Breast epithelium (tissue), 3 donors: ENCODE measurements around the gene TNFRSF6B.

Experiments used
- CTCF ChIP-seq, 3 donors: fragments of 450-650 bp; IDR thresholded peaks; one replicate each; pipeline ENCODE4 v1.5.1; 2016 to 2017; ENCODE audit warnings: antibody characterized with exemption in 3 of 3, mild to moderate bottlenecking in 3 of 3, moderate library complexity in 3 of 3
- POLR2AphosphoS5 ChIP-seq, 3 donors: sonication (generic); formaldehyde crosslinking; IDR thresholded peaks; one replicate each; pipeline ENCODE4 v1.6.1; 2017; ENCODE audit warnings: antibody characterized with exemption in 3 of 3

DNA sequence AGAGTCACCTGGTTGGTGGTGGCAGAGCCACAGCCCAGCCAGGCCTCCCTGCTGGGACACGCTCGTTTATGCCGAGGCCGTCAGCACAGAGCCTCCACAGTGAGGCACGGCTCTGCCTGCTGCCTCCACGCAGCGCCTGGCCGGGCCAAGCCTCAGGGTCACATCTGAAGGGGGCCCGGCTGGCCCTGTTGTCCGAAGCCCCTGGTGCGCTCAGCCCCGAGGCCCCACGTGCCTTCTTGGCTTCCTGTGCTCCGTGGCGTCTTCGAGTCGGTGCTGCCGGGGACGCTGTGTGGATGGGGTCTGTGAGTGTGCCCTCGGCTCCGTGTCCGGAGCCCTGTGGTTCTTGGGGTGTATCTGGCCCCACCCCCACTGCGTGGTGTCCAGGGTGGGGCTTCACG lies 10.4 kb upstream of the TNFRSF6B start:
- TF ChIP-seq POLR2AphosphoS5 (IDR thresholded peaks at IDR 0.05) (no peak), CTCF (IDR thresholded peaks at IDR 0.05) (no peak)
